GM12801 (cell line): ENCODE measurements around the gene PRKAG2.

ENCODE experiments used
- CTCF ChIP-seq: IDR thresholded peaks from one replicate; pipeline ENCODE4 v1.5.1; 2011; ENCODE audit warnings: control low read depth; ENCODE audit not compliant: insufficient read length; ENCODE audit errors: extremely low read depth

Gene PRKAG2

GRCh38 chr7:151697515-151697895 is 179.4 kb downstream of the PRKAG2 start:
- TF ChIP-seq CTCF: no peak

GRCh38 chr7:151696721-151697514 is 180.0 kb downstream of the PRKAG2 start:
- no peak for TF ChIP-seq CTCF

- TF ChIP-seq CTCF: no peak
Measured at GRCh38 chr7:151695951-151696541, 180.9 kb downstream of the PRKAG2 start.

GRCh38 chr7:151694828-151695580 is 181.9 kb downstream of the PRKAG2 start:
- TF ChIP-seq CTCF: no peak

- no peak for TF ChIP-seq CTCF
Measured at GRCh38 chr7:151694441-151694827, 182.5 kb downstream of the PRKAG2 start.

- TF ChIP-seq CTCF: no peak
Measured at GRCh38 chr7:151693140-151693539, 183.8 kb downstream of the PRKAG2 start.

- no peak for TF ChIP-seq CTCF
Measured at GRCh38 chr7:151692721-151693120, 184.2 kb downstream of the PRKAG2 start.
